HepG2 (cell line): Measurements from ENCODE around the gene PRMT7. TPM values are rescaled to one million over a fixed set of nuclear protein-coding genes. Genes with fewer than 3 reads are reported as not detected.

Source experiments
- ATAC-seq: fragments of 200-7000 bp; cut with Tn5 transposase; 3 replicates; pipeline ENCODE4 v1.9.1; 2020; ENCODE audit warnings: mild to moderate bottlenecking, moderate library complexity
- BruUV-seq: library from RNA; stranded (reverse); fragments of 400-500 nt; replicated peaks from 2 replicates; lab custom pipeline; 2021; lab: Mats Ljungman, UMichigan
- CTCF ChIA-PET: fragments of 300-600 bp; formaldehyde crosslinking; extraction: SDS; loops from one replicate; lab custom pipeline; 2021; ENCODE audit warnings: low total read pairs, inconsistent platforms, low intra/inter-chr PET ratio; lab: Yijun Ruan, JAX
- POLR2A ChIA-PET: fragments of 350-600 bp; sonication (Branson Sonifier 250); formaldehyde crosslinking; loops from one replicate; lab custom pipeline; 2020; ENCODE audit warnings: antibody characterized with exemption, inconsistent platforms; lab: Yijun Ruan, JAX
- DNase-seq: peaks from one replicate; pipeline ENCODE4 v3.0.0-alpha.2; 2015; ENCODE audit warnings: low spot score
- FAIRE-seq: peaks from 3 replicates; lab custom pipeline; 2011; peaks lifted over from hg19 to GRCh38; lab: Jason Lieb, UNC
- H2AFZ ChIP-seq: one replicate; pipeline ENCODE4 v1.6.1; 2011; ENCODE audit warnings: low read length, inconsistent platforms
- H3K27ac ChIP-seq: fragments of 300-600 bp; 3 replicates; pipeline ENCODE4 v1.8.0; 2011; ENCODE audit warnings: mixed run types, mild to moderate bottlenecking, mixed read lengths, low read length, inconsistent platforms; ENCODE audit not compliant: insufficient read depth; ENCODE audit errors: extremely low read length
- H3K27me3 ChIP-seq, 2 experiments: fragments of 200-600 bp in 1 of 2; 2 replicates in 1 of 2; 3 replicates in 1 of 2; pipeline versions ENCODE4 v1.6.0 to v1.8.0; 2011; ENCODE audit warnings: low read length in 2 of 2, mild to moderate bottlenecking in 2 of 2, moderate library complexity in 2 of 2, inconsistent platforms in 1 of 2; ENCODE audit not compliant: insufficient read depth in 2 of 2, control insufficient read depth in 1 of 2
- H3K36me3 ChIP-seq, 2 experiments: fragments of 200-600 bp in 1 of 2; replicated peaks in 1 of 2; 2 replicates in 1 of 2; 3 replicates in 1 of 2; pipeline versions ENCODE4 v1.5.1 to v1.8.0; 2011; ENCODE audit warnings: low read length in 2 of 2, inconsistent platforms in 1 of 2; ENCODE audit not compliant: insufficient read depth in 2 of 2, control insufficient read depth in 1 of 2
- H3K4me1 ChIP-seq: 2 replicates; pipeline ENCODE4 v1.5.1; 2012; ENCODE audit warnings: low read length, inconsistent platforms; ENCODE audit not compliant: insufficient read depth
- H3K4me2 ChIP-seq: 2 replicates; pipeline ENCODE4 v1.6.0; 2011; ENCODE audit warnings: low read depth, low read length, inconsistent platforms
- H3K4me3 ChIP-seq, 3 experiments: fragments of 200-600 bp in 1 of 3; sonication (generic), shearing (Covaris generic) in 1 of 3; replicated peaks in 1 of 3; 2 replicates each; pipeline ENCODE4 v1.5.1; 2011 to 2016; ENCODE audit warnings: low read length in 3 of 3, inconsistent platforms in 2 of 3, low read depth in 2 of 3, mild to moderate bottlenecking in 2 of 3, control low read depth in 1 of 3, mixed read lengths in 1 of 3; ENCODE audit not compliant: insufficient read depth in 1 of 3
- H3K79me2 ChIP-seq: one replicate; pipeline ENCODE4 v1.6.1; 2011; ENCODE audit warnings: low read length, inconsistent platforms; ENCODE audit not compliant: insufficient read depth
- H3K9ac ChIP-seq: 2 replicates; pipeline ENCODE4 v1.6.0; 2011; ENCODE audit warnings: mild to moderate bottlenecking, low read depth, low read length, inconsistent platforms; ENCODE audit not compliant: insufficient read depth
- H3K9me3 ChIP-seq: 2 replicates; pipeline ENCODE4 v1.5.1; 2012; ENCODE audit warnings: mild to moderate bottlenecking, low read length
- H4K20me1 ChIP-seq: 2 replicates; pipeline ENCODE4 v1.6.0; 2011; ENCODE audit warnings: inconsistent platforms, mild to moderate bottlenecking, low read length, moderate library complexity; ENCODE audit not compliant: insufficient read depth
- FOXO4 ChIP-seq: sonication (generic); formaldehyde crosslinking; conservative IDR thresholded peaks from 2 replicates; pipeline ENCODE4 v1.8.1; 2023; ENCODE audit warnings: missing genetic modification reagents
- GATA4 ChIP-seq: sonication (generic); IDR thresholded peaks from 2 replicates; pipeline ENCODE4 v1.6.1; 2016; ENCODE audit warnings: antibody characterized with exemption, low read depth, borderline replicate concordance
- HHEX ChIP-seq: IDR thresholded peaks from 2 replicates; pipeline ENCODE4 v1.6.1; 2016; ENCODE audit warnings: control low read depth
- NCOA5 ChIP-seq: sonication (generic); formaldehyde crosslinking; IDR thresholded peaks from 2 replicates; pipeline ENCODE4 v1.4.0; 2020; ENCODE audit warnings: missing genetic modification reagents
- POLR2A ChIP-seq, 2 experiments: IDR thresholded peaks; 2 replicates each; pipeline ENCODE4 v1.6.1; 2011; ENCODE audit warnings: low read depth in 2 of 2, low read length in 2 of 2, mild to moderate bottlenecking in 1 of 2, moderate library complexity in 1 of 2; ENCODE audit not compliant: insufficient read depth in 1 of 2
- POLR2G ChIP-seq: fragments of 200-400 bp; formaldehyde crosslinking; IDR thresholded peaks from 2 replicates; pipeline ENCODE4 v1.6.1; 2018; ENCODE audit warnings: mild to moderate bottlenecking, low read depth, low read length, moderate library complexity
- PRDM4 ChIP-seq: sonication (generic); formaldehyde crosslinking; IDR thresholded peaks from 2 replicates; pipeline ENCODE4 v1.9.0; 2021; ENCODE audit warnings: missing genetic modification reagents, borderline replicate concordance
- RBFOX2 ChIP-seq: fragments of 200-400 bp; formaldehyde crosslinking; IDR thresholded peaks from 2 replicates; pipeline ENCODE4 v1.6.1; 2017; ENCODE audit warnings: low read depth, mild to moderate bottlenecking, low read length
- RBM22 ChIP-seq: fragments of 200-400 bp; formaldehyde crosslinking; optimal IDR thresholded peaks from 2 replicates; pipeline ENCODE3; 2017; ENCODE audit warnings: mild to moderate bottlenecking, low read length, moderate library complexity
- SSRP1 ChIP-seq: IDR thresholded peaks from 2 replicates; pipeline ENCODE4 v1.6.1; 2016; ENCODE audit warnings: control low read depth
- ZNF670 ChIP-seq: sonication (generic); formaldehyde crosslinking; IDR thresholded peaks from 2 replicates; pipeline ENCODE4 v1.8.0; 2022; ENCODE audit warnings: mild to moderate bottlenecking, missing genetic modification reagents, borderline replicate concordance
- WGBS: methylation state at CpG from one replicate; pipeline ENCODE4 v1.1.6; 2017; ENCODE audit warnings: low lambda C conversion rate; 5-methylcytosine and 5-hydroxymethylcytosine counted together
- in situ Hi-C: cut with HindIII; loops from 2 replicates; pipeline ENCODE4 v1.10.0; 2017; ENCODE audit warnings: low pct_unique_long_range_greater_than_20kb; ENCODE audit not compliant: extremely low pct_ligation_motif_present
- intact Hi-C: fragments of 100-400 bp; cut with micrococcal nuclease; formaldehyde crosslinking; loops from one replicate; pipeline ENCODE4 v1.10.0; 2022; ENCODE audit not compliant: unreplicated experiment
- polyA plus RNA-seq, 8 experiments: library from polyadenylated mRNA; depleted of rRNA in 3 of 8; stranded (reverse) in 7 of 8; unstranded in 1 of 8; fragments of >200 nt; fragmentation: Illumina TruSeq in 4 of 8; extraction: Trizol in 4 of 8; gene quantifications; 2 replicates each; pipeline versions ENCODE4 v1.2.1 to v1.2.3, GENCODE V29; 2011 to 2016; ENCODE audit warnings: low read depth in 4 of 8, missing spikeins in 1 of 8, mixed read lengths in 1 of 8; ENCODE audit not compliant: insufficient read depth in 1 of 8
- total RNA-seq, 5 experiments: library from RNA; depleted of rRNA; stranded (reverse); fragments of >200 nt; fragmentation: Illumina TruSeq; extraction: Trizol; gene quantifications; 2 replicates each; pipeline ENCODE4 v1.2.3, GENCODE V29; 2016; ENCODE audit warnings: low read depth in 1 of 5

PRMT7 gene
- total and polyA plus RNA-seq, 2 of the 13 experiments (the other 11 are each of a cell fraction or from before 2014, with no cell fraction given), result 47.5 to 55.0 TPM

GRCh38 chr16:68300734-68301459 lies 9.9 kb upstream of the PRMT7 start:
- FAIRE-seq (no peak), DNase-seq (no peak), ATAC-seq (no peak)
- Histone ChIP-seq H3K36me3 (peaks cover 40 to 92% of the 10 kb centered on the region in 2 experiments), H3K4me2 (no peak overlapping the region), H3K27me3 (no peaks in the 10 kb centered on the region), H3K9ac (no peak overlapping the region), H2AFZ (no peak overlapping the region), H4K20me1 (0 out of 2 replicates have a peak, but pooled peaks cover 2% of the 10 kb centered on the region), H3K27ac (no peak overlapping the region), H3K4me3 (no peak overlapping the region), H3K9me3 (no peaks in the 10 kb centered on the region)
- intact Hi-C loops, result no loop called here
- ChIA-PET POLR2A (interaction anchor here (1.1 to 5.9 kb wide), 8 partner anchors 8 to 63 kb away, joined by 3 to 60 read pairs (median 7); partner anchors contain the start of genes PRMT7, SLC7A6 and SLC7A6OS), CTCF (interaction anchor here (1.3 kb wide), 1 partner anchor 39 kb away, joined by 3 read pairs; no protein-coding TSS in a partner anchor)
- no TSS peak for BruUV-seq
- in situ Hi-C loops, result no loop called here
- WGBS, result 83% methylated on average over 7 of the region's 7 CpGs
- 0 out of 2 replicates have a peak, but pooled peaks have one; percentile 30 for TF ChIP-seq RBFOX2
- TF ChIP-seq POLR2A (IDR thresholded peaks at IDR 0.05; ENCODE audit: insufficient read depth in 1 of 2, low read depth in 2 of 2, low read length in 2 of 2), result 0 out of 4 replicates have a peak, but pooled peaks of 1 of the 2 experiments have one; percentile 27
- no peak for TF ChIP-seq FOXO4
- TF ChIP-seq GATA4, result no peak
- peak; percentile 56 for TF ChIP-seq POLR2G
- peak; percentile 63 for TF ChIP-seq RBM22
- no peak for TF ChIP-seq HHEX (CRISPR knock-in tag)
- no peak for TF ChIP-seq ZNF670 (CRISPR knock-in tag)
- TF ChIP-seq SSRP1 (CRISPR knock-in tag), result peak; percentile 48; the same call in 1 of the 2 replicates
- no peak for TF ChIP-seq PRDM4 (CRISPR knock-in tag)
- TF ChIP-seq NCOA5 (CRISPR knock-in tag), result no peak
- TF ChIP-seq, all 625 proteins: peak for 5
- H3K79me2 ChIP-seq, result no peaks in the 10 kb centered on the region
- H3K4me1 ChIP-seq, result peaks cover 37% of the 10 kb centered on the region
